ACHN (cell line): ENCODE data around the gene HAPLN2.

Experiments
- DNase-seq: peaks from one replicate; pipeline ENCODE4 v3.0.0-alpha.2; 2015
- in situ Hi-C: cut with HindIII; loops from 2 replicates; pipeline ENCODE4 v1.10.0; 2017; ENCODE audit warnings: low sequenced_read_pairs, low pct_ligation_motif_present, low pct_unique_long_range_greater_than_20kb

Gene HAPLN2

DNA sequence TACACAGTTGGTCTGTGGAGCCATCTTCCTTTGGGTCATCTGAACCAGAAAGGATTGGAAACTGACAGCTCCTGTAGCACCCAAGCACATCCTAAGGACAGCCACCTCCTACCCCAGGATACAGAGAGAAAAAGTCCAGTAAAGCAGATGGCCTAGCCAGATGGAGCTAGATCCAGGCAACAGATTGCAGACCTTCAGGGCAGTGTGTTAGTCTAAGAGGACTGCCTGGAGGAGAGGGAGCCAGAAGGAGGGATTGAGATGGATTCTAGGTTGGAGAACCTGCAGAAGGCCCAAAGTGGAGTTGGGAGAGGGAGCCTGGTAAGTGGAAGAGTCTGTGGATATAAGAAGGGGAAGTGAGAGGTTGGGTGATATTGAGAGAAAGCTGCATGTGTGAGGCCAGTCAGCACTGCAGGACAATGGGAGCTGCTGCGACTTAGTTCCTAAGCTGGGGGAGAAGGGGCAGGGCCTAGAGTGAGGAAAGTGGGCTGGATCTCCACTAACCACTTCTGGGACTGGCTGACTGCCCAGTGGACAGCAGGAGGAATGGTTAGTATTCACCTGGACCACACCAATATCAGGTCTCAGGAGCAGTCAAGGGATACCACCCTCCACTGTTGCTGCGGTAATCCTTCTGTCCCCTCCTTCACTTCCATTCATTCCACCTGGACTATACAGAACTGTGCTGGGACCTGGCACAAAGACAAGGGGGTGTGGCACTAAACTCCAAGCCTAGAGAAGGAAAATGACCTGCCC lies 36.1 kb downstream of the HAPLN2 start:
- DNase-seq: no peak
- in situ Hi-C loops: no loop called here

- no peak for DNase-seq
- in situ Hi-C loops: no loop called here
Observed at GRCh38 chr1:156655904-156656516, 36.8 kb downstream of the HAPLN2 start.

DNA sequence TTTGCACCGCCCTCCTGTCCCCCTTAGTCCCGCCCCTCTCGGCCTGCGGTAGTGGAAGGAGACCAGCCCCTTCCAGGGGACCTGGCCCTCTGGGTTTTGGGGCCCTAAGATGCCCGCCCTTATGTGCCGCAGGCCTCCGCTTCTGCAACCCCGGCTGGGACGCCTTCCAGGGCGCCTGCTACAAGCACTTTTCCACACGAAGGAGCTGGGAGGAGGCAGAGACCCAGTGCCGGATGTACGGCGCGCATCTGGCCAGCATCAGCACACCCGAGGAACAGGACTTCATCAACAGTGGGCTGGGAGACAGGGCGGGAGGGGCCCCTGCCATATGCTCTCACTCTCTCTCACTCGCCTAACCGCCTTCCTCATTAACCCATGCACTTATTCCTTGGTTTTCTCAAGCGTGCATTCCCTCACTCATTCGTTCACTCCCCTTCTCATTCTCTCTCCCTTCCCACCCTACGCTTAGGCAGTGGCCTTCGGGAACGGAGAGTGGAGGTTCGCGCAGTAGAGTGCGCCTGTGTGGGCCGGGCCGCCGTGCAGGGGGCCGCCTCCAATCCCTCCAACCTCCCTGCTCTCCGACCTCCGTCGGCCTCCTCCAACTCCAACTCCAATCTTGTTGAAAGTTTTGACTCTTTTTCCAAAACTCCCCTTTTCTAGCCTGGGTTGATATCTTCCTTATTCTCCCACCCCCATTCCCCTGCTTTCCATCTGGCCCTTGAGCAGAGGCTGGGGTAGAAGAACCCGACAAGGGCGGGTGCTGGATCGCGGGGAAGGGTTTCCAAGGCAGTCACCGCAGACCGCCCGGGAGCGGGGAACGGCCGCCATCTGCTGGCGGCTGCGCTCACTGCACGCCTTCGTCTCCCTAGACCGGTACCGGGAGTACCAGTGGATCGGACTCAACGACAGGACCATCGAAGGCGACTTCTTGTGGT lies 37.9 kb downstream of the HAPLN2 start:
- DNase-seq: peak; percentile 63
- in situ Hi-C loops: no loop called here

DNA sequence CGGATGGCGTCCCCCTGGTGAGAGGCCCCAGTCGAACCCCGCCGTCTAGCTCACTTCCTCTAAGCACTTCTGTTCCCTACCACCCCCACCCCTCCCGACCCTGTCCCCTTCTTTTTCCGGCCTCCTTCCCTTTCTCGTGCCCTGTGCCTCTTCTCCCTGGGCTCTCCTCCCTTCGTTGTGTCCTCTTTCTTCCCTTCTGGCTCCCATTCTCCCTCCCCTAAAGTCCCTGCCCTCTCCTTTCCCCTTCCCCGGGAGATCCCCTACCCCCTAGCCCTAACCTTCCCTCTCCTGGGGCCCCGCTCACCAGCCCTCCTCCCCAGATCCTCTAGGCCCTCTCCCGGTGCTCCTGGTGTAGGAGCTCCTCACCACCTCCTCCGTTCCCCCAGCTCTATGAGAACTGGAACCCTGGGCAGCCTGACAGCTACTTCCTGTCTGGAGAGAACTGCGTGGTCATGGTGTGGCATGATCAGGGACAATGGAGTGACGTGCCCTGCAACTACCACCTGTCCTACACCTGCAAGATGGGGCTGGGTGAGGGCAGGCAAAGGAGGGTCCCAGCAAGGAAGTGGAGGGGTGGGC lies 38.6 kb downstream of the HAPLN2 start:
- DNase-seq: no peak
- in situ Hi-C loops: no loop called here

- in situ Hi-C loops: no loop called here
- no peak for DNase-seq
Observed at GRCh38 chr1:156658496-156658895, 39.3 kb downstream of the HAPLN2 start.

DNA sequence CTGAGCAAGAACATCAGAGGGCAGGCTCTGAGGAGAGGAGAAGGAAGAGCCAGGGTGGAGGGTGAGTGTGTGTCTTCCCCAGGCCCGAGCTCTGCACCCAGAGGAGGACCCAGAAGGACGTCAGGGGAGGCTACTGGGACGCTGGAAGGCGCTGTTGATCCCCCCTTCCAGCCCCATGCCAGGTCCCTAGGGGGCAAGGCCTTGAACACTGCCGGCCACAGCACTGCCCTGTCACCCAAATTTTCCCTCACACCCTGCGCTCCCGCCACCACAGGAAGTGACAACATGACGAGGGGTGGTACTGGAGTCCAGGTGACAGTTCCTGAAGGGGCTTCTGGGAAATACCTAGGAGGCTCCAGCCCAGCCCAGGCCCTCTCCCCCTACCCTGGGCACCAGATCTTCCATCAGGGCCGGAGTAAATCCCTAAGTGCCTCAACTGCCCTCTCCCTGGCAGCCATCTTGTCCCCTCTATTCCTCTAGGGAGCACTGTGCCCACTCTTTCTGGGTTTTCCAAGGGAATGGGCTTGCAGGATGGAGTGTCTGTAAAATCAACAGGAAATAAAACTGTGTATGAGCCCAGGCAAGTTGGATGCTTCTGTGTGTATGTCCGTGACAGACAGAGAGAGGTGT lies 39.8 kb downstream of the HAPLN2 start:
- in situ Hi-C loops: no loop called here
- no peak for DNase-seq

DNA sequence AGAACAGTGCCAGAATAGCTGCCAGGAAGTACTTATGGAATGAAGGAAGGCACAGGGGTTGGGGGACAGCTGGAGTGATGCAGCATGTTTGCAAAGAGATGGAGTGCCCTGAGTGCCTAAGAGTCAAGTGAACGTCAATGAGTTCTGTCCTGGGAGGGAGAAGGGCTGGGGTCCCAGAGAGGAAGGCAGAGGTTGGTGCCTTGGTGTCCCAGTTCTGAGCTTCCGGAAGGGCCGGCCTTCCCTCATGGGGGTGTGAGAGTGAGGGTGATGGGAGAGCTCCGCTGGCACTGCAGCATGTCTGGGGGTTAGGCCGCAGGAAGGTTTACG lies 40.4 kb downstream of the HAPLN2 start:
- no peak for DNase-seq
- in situ Hi-C loops: no loop called here

GRCh38 chr1:156659988-156660751 lies 41.0 kb downstream of the HAPLN2 start:
- in situ Hi-C loops: no loop called here
- peak; percentile 99 for DNase-seq

GRCh38 chr1:156660752-156661112 lies 41.5 kb downstream of the HAPLN2 start:
- in situ Hi-C loops: no loop called here
- DNase-seq: no peak

GRCh38 chr1:156662005-156662799 lies 43.0 kb downstream of the HAPLN2 start:
- in situ Hi-C loops: no loop called here

DNA sequence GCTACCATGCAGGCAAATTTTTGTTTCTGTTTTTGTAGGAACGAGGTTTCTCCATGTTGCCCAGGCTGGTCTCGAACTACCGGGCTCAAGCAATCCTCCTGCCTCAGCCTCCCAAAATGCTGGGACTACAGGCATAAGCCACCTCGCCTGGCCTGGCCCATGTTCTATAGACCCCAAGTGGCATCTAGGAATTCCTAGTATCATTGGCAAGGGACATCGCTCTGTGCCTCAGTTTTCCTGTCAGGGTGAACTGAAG lies 43.5 kb downstream of the HAPLN2 start:
- no peak for DNase-seq
- in situ Hi-C loops: no loop called here

More at GRCh38 chr1:156662005-156662799, 43.0 kb downstream of the HAPLN2 start:
- no peak for DNase-seq

- DNase-seq: no peak
Observed at GRCh38 chr1:156663178-156663577, 44.0 kb downstream of the HAPLN2 start.

GRCh38 chr1:156664046-156664766 lies 45.0 kb downstream of the HAPLN2 start:
- in situ Hi-C loops: no loop called here
- DNase-seq: no peak

More at GRCh38 chr1:156663178-156663577, 44.0 kb downstream of the HAPLN2 start:
- in situ Hi-C loops: no loop called here

GRCh38 chr1:156664767-156665411 lies 45.7 kb downstream of the HAPLN2 start:
- in situ Hi-C loops: no loop called here

DNA sequence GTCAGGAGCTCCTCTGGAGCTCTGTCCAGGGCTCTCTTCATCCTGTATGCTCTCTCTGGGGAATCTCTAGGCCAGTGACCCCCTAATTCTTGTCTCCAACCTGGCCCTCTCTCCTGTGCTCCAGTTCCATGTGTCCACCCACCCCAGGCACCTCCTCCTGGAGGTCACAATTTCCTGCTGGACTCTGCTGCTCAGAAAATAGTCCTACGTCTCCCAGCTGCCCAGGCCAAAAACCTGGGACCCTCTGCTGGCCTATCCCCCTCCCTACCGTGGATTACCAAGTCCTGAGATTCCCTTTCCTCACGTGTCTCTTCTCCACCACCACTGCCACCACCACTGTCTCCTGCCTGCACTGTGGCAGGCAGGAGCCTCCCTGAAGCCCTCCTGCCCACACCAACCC lies 46.3 kb downstream of the HAPLN2 start:
- DNase-seq: no peak
- in situ Hi-C loops: no loop called here

More at GRCh38 chr1:156664767-156665411, 45.7 kb downstream of the HAPLN2 start:
- DNase-seq: no peak

DNA sequence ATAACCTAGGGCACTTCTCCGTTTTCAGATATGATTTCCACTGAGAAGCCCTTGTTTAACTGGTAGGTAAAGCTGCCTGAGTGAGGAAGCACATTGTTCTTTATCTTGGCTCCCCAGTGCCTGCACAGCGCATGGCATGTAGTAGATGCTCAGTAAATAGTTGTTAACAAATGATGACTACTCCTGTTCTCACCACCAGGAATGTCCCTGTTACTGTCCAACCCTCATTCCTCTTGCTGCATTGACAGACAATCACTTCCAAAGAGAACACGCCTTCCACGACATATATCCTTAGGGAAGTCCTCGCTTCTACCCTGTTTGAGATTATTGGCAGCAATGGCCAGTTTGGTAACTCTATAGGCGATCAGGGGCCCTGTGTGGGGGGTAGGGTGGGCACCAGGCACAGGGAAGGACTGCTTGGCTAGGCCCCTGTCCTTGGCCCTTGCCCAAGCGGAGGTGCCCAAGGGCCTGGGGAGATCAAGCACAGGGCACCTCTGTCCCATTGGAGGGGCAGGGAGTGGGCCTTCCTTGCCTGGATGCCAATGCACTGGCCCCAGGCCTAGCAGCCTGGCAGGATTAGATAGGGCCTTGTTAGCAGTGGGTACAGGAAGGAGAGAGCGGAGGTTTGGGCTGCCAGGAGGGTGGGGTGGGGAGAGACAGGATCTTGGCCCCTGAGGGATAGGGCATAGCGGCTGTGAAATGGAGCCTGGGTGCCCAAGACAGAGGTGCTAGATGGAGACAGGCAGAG lies 47.8 kb downstream of the HAPLN2 start:
- DNase-seq: no peak
- in situ Hi-C loops: no loop called here
